NCI-H2196 treated with DMSO at 0.1 percent for 48 hours (cell line): ENCODE measurements around the gene AP1G2.

Experiments used
- DNase-seq: peaks from one replicate; lab custom pipeline; 2025; ENCODE audit not compliant: unreplicated experiment; lab: John Stamatoyannopoulos, UW

The AP1G2 gene

GRCh38 chr14:23571701-23572523, 4.3 kb upstream of the AP1G2 start:
- no peak for DNase-seq

GRCh38 chr14:23570806-23571483, 3.4 kb upstream of the AP1G2 start:
- no peak for DNase-seq

GRCh38 chr14:23569443-23570151, 2.0 kb upstream of the AP1G2 start:
- peak; percentile 97 for DNase-seq

DNA sequence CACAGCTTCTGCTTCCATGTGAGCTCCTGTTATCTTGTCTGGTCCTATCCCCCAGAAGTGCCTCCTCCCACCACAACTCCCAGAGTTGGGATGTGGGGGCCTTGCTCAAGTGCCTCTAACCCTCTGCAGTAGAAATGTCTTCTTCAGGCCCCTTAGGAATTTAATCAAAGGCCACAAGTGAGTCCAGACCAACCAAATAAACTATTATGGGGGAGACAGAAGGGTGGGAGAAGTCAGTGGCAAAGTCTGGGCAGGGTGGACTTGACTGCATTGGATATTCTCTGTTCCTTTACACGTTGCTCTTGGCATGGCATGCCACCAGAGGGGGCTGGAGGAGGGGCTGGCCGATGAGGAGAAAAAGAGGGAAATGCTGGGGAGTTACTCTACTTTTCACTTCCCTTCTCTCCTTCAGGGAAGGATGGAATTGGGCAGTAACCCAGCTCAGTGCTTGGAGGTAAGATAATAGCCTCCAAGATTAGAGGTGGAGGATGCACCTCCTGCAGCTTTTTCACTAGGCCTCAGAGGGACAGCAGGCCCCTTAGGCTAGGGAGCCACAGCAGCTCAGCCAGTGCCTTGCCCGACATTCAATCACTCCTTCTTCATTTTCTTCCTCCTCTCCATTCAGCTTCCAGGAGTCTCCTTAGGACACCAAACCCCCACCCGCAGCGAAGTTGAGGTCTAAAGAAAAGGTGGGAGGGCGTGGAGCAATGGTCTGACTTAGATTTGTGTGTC, 1.2 kb upstream of the AP1G2 start:
- no peak for DNase-seq

DNA sequence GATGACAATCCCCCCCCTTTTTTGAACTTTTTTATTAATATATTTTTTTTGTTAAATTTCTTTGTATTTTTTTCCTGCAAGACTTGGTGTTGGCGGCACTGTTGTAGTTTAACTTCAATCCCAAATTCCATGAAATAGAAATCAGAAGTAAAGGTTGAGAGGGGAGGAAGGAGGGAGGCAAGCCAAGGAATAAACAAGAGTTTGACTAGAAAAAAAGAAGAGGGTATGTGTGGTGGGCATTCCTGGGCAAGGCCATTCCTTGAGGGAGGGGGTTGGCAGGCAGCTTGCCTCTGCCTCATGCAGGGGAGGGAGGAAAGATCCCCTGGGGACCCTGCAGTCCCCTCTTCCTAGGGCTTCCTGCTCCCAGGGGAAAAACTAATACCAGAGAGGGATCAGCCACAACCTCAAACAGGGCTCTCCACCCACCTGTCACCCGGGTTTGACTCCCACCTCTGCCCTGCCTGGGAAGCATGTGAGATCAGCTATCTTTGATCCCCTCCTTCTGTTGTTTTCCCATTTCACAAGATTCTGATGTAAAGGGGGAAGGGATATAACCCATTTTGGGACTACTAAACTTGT, 519 bp upstream of the AP1G2 start:
- no peak for DNase-seq

- no peak for DNase-seq
Measured at GRCh38 chr14:23566778-23567185, 809 bp downstream of the AP1G2 start.

- DNase-seq: no peak
Measured at GRCh38 chr14:23566112-23566777, 1.3 kb downstream of the AP1G2 start.

DNA sequence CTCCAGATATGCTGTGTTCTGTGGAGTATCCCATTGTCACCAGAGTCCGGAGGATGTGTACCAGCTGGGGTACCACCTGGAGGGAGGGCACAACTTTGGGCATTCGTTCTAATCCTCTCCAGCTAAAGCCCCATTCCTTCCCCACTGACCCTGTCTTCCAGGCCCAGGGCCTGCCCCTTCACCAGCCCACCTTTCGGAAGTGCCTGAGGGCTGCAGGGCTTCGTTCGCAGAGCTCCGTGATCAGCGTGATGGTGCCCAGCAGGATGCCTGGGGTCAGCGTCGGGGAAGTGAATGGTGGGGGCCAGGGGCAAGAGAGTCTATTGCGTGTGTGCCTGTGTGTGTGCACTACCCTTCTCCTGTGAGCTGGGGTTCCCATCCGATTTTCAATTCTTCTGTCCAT, 2.0 kb downstream of the AP1G2 start:
- DNase-seq: no peak

DNA sequence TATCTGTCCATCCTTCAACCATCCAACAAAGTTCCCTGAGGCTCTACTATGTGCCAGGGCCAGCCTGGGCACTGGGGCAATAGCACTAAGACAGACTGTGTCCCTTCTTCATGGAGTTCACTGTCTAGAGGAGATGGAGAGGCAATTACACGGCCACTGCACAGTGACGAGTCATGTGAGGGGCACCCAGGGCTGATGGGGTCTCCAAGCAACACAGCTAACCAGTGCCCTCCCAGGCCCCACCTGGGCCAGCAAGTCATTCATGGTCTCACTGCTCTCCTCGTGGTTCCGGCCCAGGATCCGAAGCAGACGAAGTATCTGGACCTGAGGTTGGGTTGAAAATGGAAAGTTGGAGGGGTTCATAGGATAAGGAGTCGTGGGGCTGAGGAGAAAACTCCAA, 2.7 kb downstream of the AP1G2 start:
- no peak for DNase-seq

DNA sequence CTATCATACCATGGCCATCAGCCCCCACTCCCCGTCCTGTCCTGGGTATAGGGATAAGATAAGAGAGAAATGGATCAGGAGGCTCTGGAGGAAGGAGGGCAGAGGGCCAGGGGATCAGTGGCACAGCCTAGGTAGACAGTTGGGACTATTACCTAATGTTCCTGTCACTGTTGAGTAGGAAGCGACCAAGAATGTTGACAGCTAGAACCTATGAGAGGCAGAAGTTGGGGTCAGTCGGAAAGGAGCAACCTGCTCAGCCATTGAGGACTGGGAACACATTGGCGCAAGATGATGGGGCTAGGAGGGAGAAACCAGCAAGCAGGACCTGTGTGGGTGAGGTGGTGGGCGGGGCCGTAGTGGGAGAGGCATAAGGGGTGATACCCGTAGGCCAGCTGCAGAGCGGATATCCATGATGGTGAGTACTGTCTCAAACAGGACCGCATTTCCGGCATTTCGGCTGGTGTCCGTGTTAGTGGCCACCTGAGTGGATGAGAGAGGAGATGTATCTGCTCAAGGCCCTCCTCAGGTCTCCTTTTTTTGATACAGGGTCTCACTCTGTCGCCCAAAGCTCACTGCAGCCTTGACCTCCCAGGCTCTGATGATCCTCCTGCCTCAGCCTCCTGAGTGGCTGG, 3.3 kb downstream of the AP1G2 start:
- DNase-seq: no peak

DNA sequence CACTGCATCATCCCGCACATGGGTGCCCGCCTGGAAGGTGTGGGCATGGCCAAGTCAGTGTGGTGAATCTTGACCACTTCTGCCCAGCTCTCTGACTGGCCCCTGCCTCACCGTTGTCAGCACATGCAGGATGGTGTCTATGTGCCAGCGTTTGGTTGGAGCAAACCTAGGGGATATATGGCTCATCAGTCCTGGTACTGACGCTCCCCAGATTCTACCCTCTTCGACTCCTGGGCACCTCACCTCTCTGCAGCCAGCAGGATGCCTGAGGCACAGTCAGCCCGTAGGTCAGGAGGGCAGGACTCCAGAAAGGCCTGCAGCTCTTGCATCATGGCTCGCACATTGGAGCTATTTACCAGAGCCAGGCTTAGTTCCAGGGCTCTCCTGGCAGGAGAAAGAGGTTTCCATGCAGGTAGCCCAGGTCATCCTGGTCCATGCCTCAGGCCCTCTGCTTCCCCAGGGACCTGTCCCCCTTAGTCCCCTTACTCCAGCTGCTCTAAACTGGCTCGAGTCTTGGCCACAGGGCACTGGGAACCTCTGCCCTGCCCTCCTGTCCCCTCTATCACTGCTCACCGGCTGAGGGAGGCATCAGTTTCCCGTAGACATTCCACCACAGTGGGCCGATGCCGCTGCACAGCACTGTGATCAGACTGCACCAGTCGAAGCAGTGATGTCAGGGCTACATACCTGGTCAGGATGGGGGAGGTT, 4.0 kb downstream of the AP1G2 start:
- DNase-seq: no peak

DNA sequence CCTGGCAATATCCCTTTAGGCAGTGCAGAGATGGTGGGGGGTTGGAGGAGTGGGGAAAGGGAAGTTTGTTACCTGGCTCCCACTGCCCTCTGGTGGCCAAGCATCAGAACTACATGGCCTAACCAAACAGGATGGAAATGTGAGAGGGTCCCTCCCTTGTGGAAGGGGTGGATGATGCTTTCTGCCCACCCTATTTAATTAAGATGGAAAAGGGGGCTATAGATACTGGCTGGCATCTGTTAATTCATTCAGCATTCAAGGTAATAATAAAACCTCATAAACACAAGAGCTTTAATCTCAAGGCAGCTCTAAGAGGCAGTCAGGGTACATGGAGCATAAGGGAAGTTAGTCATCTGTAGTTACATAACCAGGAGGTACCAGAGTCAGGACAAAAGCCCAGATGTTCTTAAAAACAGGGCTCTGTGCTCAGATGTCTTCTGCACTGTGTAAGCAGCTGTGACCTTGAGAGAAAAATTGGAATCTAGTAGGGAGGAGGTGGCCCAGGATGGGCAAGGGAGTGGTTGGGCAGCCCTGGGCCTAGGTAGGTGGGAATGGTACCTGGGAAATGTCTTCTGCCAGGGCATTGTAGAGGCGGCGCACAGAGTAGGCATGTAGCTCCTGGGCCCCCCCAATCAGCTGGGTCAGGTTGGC, 4.6 kb downstream of the AP1G2 start:
- DNase-seq: peak; percentile 44

GRCh38 chr14:23561873-23562821, 5.4 kb downstream of the AP1G2 start:
- peak; percentile 87 for DNase-seq

- no peak for DNase-seq
Measured at GRCh38 chr14:23561259-23561658, 6.3 kb downstream of the AP1G2 start.

DNA sequence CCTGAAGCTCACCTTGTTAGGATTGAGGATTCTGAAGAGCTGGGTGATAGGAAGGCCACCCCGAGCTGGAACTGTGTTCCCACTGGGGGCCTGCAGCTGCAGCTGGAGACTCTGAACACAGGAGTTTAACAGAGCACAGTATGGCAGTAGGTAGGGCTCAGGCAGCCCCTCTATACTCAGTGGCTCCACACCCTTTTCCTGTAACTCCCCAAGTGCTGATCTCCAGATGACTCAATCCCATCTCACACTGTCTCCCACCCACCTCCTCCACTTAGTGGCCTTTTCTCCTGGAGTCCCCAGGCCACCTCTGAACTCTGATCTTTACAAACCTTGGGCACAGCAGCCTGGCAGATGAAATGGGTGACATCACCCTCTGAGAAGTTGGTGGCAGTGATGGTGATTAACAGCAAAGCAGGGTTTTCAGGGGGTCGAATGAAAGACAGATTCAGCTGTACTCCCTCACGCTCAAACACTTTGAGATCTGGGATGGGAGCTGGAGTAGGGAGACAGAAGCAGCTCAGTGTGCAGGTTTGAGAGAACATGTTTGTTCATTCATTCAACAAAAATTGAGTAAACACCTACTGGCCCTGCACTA, 7.6 kb downstream of the AP1G2 start:
- DNase-seq: no peak

DNA sequence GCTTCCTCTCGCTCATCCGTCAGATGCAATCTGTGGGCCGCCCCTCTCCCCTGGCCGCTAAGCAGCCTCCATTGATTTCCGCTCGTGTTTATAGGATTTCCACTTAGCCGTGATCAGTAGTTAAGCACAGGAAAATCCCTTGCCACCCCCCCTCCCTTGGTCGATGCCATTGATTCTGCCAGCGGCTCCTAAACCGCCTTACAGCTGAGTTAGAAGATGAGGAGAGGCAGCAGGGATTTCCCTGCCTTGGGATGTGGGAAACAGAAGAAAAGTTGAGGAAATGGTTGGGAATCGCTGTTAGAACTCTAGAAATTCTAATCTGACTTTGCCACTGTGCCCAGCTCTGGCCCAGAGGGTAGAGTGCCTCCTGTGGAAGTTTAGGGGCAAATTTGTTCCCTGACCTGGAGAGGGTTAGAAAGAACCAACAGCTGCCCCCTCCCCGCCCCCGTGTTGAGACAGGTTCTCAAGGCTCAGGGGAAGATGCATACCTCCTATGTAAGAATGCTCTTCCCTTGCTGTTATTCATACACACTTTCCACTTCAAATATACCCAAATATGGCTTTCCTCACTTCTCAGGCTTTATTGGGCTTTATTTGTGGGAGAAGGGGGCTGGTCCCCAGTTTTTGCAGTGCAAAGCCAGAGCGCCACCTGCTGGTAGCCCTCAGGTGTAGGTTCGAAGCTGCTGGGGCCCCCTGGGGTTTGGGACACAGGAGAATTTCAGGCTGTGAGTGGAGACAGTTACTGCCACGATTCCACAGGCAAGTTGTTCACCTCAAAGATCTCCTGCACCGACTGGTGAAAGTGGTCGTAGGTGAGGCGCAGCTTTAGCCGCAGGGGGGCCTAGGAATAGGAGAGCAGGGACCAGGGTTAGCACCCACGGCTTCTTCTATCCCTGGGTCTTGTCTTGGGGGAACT, 8.3 kb downstream of the AP1G2 start:
- peak; percentile 44 for DNase-seq
